GM18505 (cell line): ENCODE data around the gene NELFB.

Experiments used
- ATAC-seq: cut with Tn5 transposase; IDR thresholded peaks from one replicate; pipeline ENCODE4 v1.9.1; 2021; ENCODE audit not compliant: unreplicated experiment
- POLR2A ChIP-seq: IDR thresholded peaks from 4 replicates; pipeline ENCODE4 v1.6.1; 2011; ENCODE audit warnings: borderline replicate concordance; ENCODE audit not compliant: insufficient read depth, insufficient read length; ENCODE audit errors: extremely low read depth

The NELFB gene

GRCh38 chr9:137219757-137220316 lies 35.3 kb upstream of the NELFB start:
- no peak for TF ChIP-seq POLR2A
- ATAC-seq, result no peak

GRCh38 chr9:137220317-137221094 lies 34.6 kb upstream of the NELFB start:
- no peak for TF ChIP-seq POLR2A
- no peak for ATAC-seq

- no peak for ATAC-seq
- no peak for TF ChIP-seq POLR2A
Observed at GRCh38 chr9:137221095-137221505, 34.0 kb upstream of the NELFB start.

GRCh38 chr9:137221506-137222111 lies 33.5 kb upstream of the NELFB start:
- no peak for TF ChIP-seq POLR2A
- no peak for ATAC-seq

- no peak for TF ChIP-seq POLR2A
- ATAC-seq, result peak; percentile 1
Observed at GRCh38 chr9:137222190-137223077, 32.7 kb upstream of the NELFB start, which contains the start of gene RNF208. RNF208 (minus strand) TSS chr9:137222240; CDS start chr9:137221212, 1,028 bp downstream.

- ATAC-seq, result peak; percentile 57
- TF ChIP-seq POLR2A, result peak; percentile 92
Observed at GRCh38 chr9:137223078-137223970, 31.8 kb upstream of the NELFB start.

- no peak for ATAC-seq
- TF ChIP-seq POLR2A, result no peak
Observed at GRCh38 chr9:137224830-137225694, 30.1 kb upstream of the NELFB start, which contains the start of gene CYSRT1. CYSRT1 (plus strand) TSS chr9:137225174; CDS start chr9:137225622, 448 bp downstream.

GRCh38 chr9:137225699-137226331 lies 29.3 kb upstream of the NELFB start:
- no peak for ATAC-seq
- TF ChIP-seq POLR2A, result no peak

GRCh38 chr9:137226338-137227053 lies 28.6 kb upstream of the NELFB start:
- no peak for TF ChIP-seq POLR2A
- ATAC-seq, result no peak

- TF ChIP-seq POLR2A, result no peak
Observed at GRCh38 chr9:137227054-137227852, 27.9 kb upstream of the NELFB start, which contains the start of gene RNF224. RNF224 (plus strand) TSS chr9:137227502; CDS start chr9:137228336, 834 bp downstream.

More at GRCh38 chr9:137227054-137227852, 27.9 kb upstream of the NELFB start, which contains the start of gene RNF224:
- ATAC-seq, result no peak
